GM23338 (cell line): ENCODE results near the gene CNOT8. TPM values are rescaled to one million over a fixed set of nuclear protein-coding genes. Genes with fewer than 3 reads are reported as not detected.

Experiments used
- ATAC-seq: fragments of 200-7000 bp; cut with Tn5 transposase; 3 replicates; pipeline ENCODE4 v1.9.1; 2020
- DNase-seq: peaks from one replicate; pipeline ENCODE4 v3.0.0-alpha.2; 2015; ENCODE audit warnings: low spot score
- H2AFZ ChIP-seq: fragments of 200-600 bp; sonication (generic); 2 replicates; pipeline ENCODE4 v1.8.0; 2016; ENCODE audit warnings: antibody characterized with exemption, mild to moderate bottlenecking, moderate library complexity
- H3F3A ChIP-seq: fragments of 200-600 bp; sonication (generic); replicated peaks from 2 replicates; pipeline ENCODE4 v1.8.0; 2017; ENCODE audit warnings: antibody characterized with exemption, mixed run types, low read depth
- H3K27ac ChIP-seq: fragments of 200-600 bp; sonication (generic); 2 replicates; pipeline ENCODE4 v1.6.1; 2016; ENCODE audit warnings: low read depth
- H3K27me3 ChIP-seq: fragments of 200-600 bp; sonication (generic); 2 replicates; pipeline ENCODE4 v1.8.0; 2016; ENCODE audit warnings: mild to moderate bottlenecking, mixed run types, moderate library complexity; ENCODE audit not compliant: insufficient read depth
- H3K36me3 ChIP-seq: fragments of 200-600 bp; sonication (generic); 2 replicates; pipeline ENCODE4 v1.8.0; 2016; ENCODE audit warnings: mild to moderate bottlenecking; ENCODE audit not compliant: insufficient read depth
- H3K4me1 ChIP-seq: fragments of 200-600 bp; sonication (generic); 2 replicates; pipeline ENCODE4 v1.8.0; 2016; ENCODE audit warnings: mild to moderate bottlenecking, moderate library complexity; ENCODE audit not compliant: insufficient read depth
- H3K4me2 ChIP-seq: fragments of 200-600 bp; sonication (generic); 2 replicates; pipeline ENCODE4 v1.7.1; 2017; ENCODE audit warnings: mixed run types
- H3K4me3 ChIP-seq: fragments of 200-600 bp; sonication (generic); 2 replicates; pipeline ENCODE4 v1.6.1; 2016; ENCODE audit warnings: mixed run types
- H3K79me2 ChIP-seq: fragments of 200-600 bp; sonication (generic); replicated peaks from 2 replicates; pipeline ENCODE4 v1.8.0; 2017; ENCODE audit warnings: mild to moderate bottlenecking; ENCODE audit not compliant: insufficient read depth
- H3K9me2 ChIP-seq: fragments of 200-600 bp; sonication (generic); 2 replicates; pipeline ENCODE4 v1.8.0; 2017; ENCODE audit not compliant: insufficient read depth
- H4K20me1 ChIP-seq: fragments of 200-600 bp; sonication (generic); replicated peaks from 2 replicates; pipeline ENCODE4 v1.8.0; 2017; ENCODE audit warnings: mild to moderate bottlenecking; ENCODE audit not compliant: insufficient read depth
- H3K27ac Mint-ChIP-seq: 2 replicates; pipeline ENCODE4 v1.8.0; 2020; ENCODE audit warnings: inconsistent platforms, mild to moderate bottlenecking, moderate library complexity, mixed read lengths
- H3K27me3 Mint-ChIP-seq: 3 replicates; pipeline ENCODE4 v1.8.0; 2022; ENCODE audit warnings: low read depth, mild to moderate bottlenecking, moderate library complexity, mixed read lengths, inconsistent platforms; ENCODE audit not compliant: insufficient read depth, poor library complexity
- H3K36me3 Mint-ChIP-seq: 3 replicates; pipeline ENCODE4 v1.8.0; 2021; ENCODE audit warnings: low read depth, mild to moderate bottlenecking, inconsistent platforms, moderate library complexity, mixed read lengths
- H3K4me1 Mint-ChIP-seq: 3 replicates; pipeline ENCODE4 v1.8.0; 2020; ENCODE audit warnings: mild to moderate bottlenecking, inconsistent platforms, mixed read lengths
- H3K4me3 Mint-ChIP-seq: 3 replicates; pipeline ENCODE4 v1.8.0; 2021; ENCODE audit warnings: moderate library complexity, mild to moderate bottlenecking, inconsistent platforms, mixed read lengths
- H3K9me3 Mint-ChIP-seq: 3 replicates; pipeline ENCODE4 v1.8.0; 2020; ENCODE audit warnings: moderate library complexity, mild to moderate bottlenecking, inconsistent platforms, mixed read lengths
- ETS1 ChIP-seq: IDR thresholded peaks from 2 replicates; pipeline ENCODE4 v1.6.1; 2016; ENCODE audit warnings: antibody characterized with exemption
- EZH2 ChIP-seq: fragments of 200-600 bp; sonication (generic); IDR thresholded peaks from one replicate; pipeline ENCODE4 v1.8.0; 2017; ENCODE audit warnings: antibody characterized with exemption, mild to moderate bottlenecking, low read depth; ENCODE audit not compliant: unreplicated experiment
- EZH2phosphoT487 ChIP-seq: fragments of 200-600 bp; sonication (generic); IDR thresholded peaks from one replicate; pipeline ENCODE4 v1.8.1; 2018; ENCODE audit warnings: antibody characterized with exemption; ENCODE audit not compliant: unreplicated experiment
- STAT1 ChIP-seq: IDR thresholded peaks from one replicate; pipeline ENCODE4 v1.6.1; 2016; ENCODE audit warnings: antibody characterized with exemption; ENCODE audit not compliant: unreplicated experiment
- ZNF462 ChIP-seq: fragments of 250-450 bp; sonication (Bioruptor Pico); IDR thresholded peaks from 2 replicates; pipeline ENCODE4 v1.5.0; 2020; ENCODE audit warnings: mild to moderate bottlenecking, moderate library complexity
- polyA plus RNA-seq: library from polyadenylated mRNA; unstranded; fragments of >200 nt; fragmentation: Nextera tagmentation; extraction: Ambion mirVana; gene quantifications from 2 replicates; pipeline ENCODE4 v1.2.1, GENCODE V29; 2016
- total RNA-seq: library from RNA; depleted of rRNA; stranded (reverse); fragments of >200 nt; shearing (Covaris generic); gene quantifications from 2 replicates; pipeline ENCODE4 v1.2.3, GENCODE V29; 2014
- TF ChIP-seq, protein P1 (sequence below), 2 experiments: fragments of 200-600 bp in 1 of 2; sonication (generic) in 1 of 2; conservative IDR thresholded peaks; 2 replicates each; pipeline versions ENCODE4 v1.5.1 to v1.6.1; 2016 to 2017; ENCODE audit warnings: antibody characterized with exemption in 2 of 2, low read depth in 2 of 2, mild to moderate bottlenecking in 2 of 2, moderate library complexity in 1 of 2

CNOT8 gene
- total and polyA plus RNA-seq, 2 experiments from 2014 or later: 31.2 to 77.7 TPM

- no peak for TF ChIP-seq ZNF462 (CRISPR knock-in tag)
- no peak for TF ChIP-seq EZH2phosphoT487
Measured at GRCh38 chr5:154823605-154824004, 34.8 kb upstream of the CNOT8 start (continued).

GRCh38 chr5:154824070-154824469, 34.4 kb upstream of the CNOT8 start:
- H3K4me3 ChIP-seq: no peak overlapping the region
- ATAC-seq: no peak
- Mint-ChIP-seq H3K4me3 (no peak overlapping the region), H3K4me1 (peaks cover 12% of the 10 kb centered on the region), H3K27ac (no peak overlapping the region), H3K36me3 (peaks cover 48% of the 10 kb centered on the region), H3K27me3 (peaks cover 24% of the 10 kb centered on the region), H3K9me3 (no peaks in the 10 kb centered on the region)
- H3K27ac ChIP-seq: no peak overlapping the region
- H2AFZ ChIP-seq: no peak overlapping the region
- peaks cover 16% of the 10 kb centered on the region for H4K20me1 ChIP-seq
- no peak for DNase-seq
- H3K27me3 ChIP-seq: no peaks in the 10 kb centered on the region
- no peaks in the 10 kb centered on the region for H3K9me2 ChIP-seq
- no peaks in the 10 kb centered on the region for H3K79me2 ChIP-seq
- H3K4me2 ChIP-seq: no peak overlapping the region
- TF ChIP-seq STAT1: no peak
- TF ChIP-seq EZH2phosphoT487: no peak
- no peak for TF ChIP-seq EZH2
- TF ChIP-seq, protein P1, sequence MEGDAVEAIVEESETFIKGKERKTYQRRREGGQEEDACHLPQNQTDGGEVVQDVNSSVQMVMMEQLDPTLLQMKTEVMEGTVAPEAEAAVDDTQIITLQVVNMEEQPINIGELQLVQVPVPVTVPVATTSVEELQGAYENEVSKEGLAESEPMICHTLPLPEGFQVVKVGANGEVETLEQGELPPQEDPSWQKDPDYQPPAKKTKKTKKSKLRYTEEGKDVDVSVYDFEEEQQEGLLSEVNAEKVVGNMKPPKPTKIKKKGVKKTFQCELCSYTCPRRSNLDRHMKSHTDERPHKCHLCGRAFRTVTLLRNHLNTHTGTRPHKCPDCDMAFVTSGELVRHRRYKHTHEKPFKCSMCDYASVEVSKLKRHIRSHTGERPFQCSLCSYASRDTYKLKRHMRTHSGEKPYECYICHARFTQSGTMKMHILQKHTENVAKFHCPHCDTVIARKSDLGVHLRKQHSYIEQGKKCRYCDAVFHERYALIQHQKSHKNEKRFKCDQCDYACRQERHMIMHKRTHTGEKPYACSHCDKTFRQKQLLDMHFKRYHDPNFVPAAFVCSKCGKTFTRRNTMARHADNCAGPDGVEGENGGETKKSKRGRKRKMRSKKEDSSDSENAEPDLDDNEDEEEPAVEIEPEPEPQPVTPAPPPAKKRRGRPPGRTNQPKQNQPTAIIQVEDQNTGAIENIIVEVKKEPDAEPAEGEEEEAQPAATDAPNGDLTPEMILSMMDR (conservative IDR thresholded peaks at IDR 0.05; ENCODE audit: low read depth in 2 of 2): no peak
- no peak for TF ChIP-seq ETS1
- peaks cover 8% of the 10 kb centered on the region; the same call in 1 of the 2 replicates for H3F3A ChIP-seq
- no peaks in the 10 kb centered on the region for H3K4me1 ChIP-seq
- peaks cover 15% of the 10 kb centered on the region for H3K36me3 ChIP-seq
